Inflammatory macrophage treated with lipopolysaccharide for 4 hours (primary cell): ENCODE measurements around the gene MBNL2.

Experiments used
- DNase-seq: peaks from one replicate; pipeline ENCODE4 v3.0.0-alpha.2; 2020

MBNL2 gene

GRCh38 chr13:97235549-97236231 is 13.6 kb downstream of the MBNL2 start:
- no peak for DNase-seq

- no peak for DNase-seq
Measured at GRCh38 chr13:97237388-97237787, 15.3 kb downstream of the MBNL2 start.

GRCh38 chr13:97238432-97238831 is 16.3 kb downstream of the MBNL2 start:
- no peak for DNase-seq

- DNase-seq: no peak
Measured at GRCh38 chr13:97238883-97239282, 16.8 kb downstream of the MBNL2 start.

GRCh38 chr13:97239306-97239705 is 17.2 kb downstream of the MBNL2 start:
- no peak for DNase-seq

- no peak for DNase-seq
Measured at GRCh38 chr13:97239943-97240787, 18.0 kb downstream of the MBNL2 start.

GRCh38 chr13:97240788-97241734 is 18.9 kb downstream of the MBNL2 start:
- DNase-seq: no peak

GRCh38 chr13:97241761-97242160 is 19.6 kb downstream of the MBNL2 start:
- no peak for DNase-seq

GRCh38 chr13:97242755-97243497 is 20.8 kb downstream of the MBNL2 start:
- no peak for DNase-seq

- no peak for DNase-seq
Measured at GRCh38 chr13:97243915-97244781, 22.0 kb downstream of the MBNL2 start.

- DNase-seq: no peak
Measured at GRCh38 chr13:97245011-97245410, 22.9 kb downstream of the MBNL2 start.

- DNase-seq: no peak
Measured at GRCh38 chr13:97246596-97247158, 24.5 kb downstream of the MBNL2 start.

- DNase-seq: no peak
Measured at GRCh38 chr13:97248243-97248642, 26.1 kb downstream of the MBNL2 start.

- no peak for DNase-seq
Measured at GRCh38 chr13:97249093-97249795, 27.1 kb downstream of the MBNL2 start.

GRCh38 chr13:97249796-97250495 is 27.8 kb downstream of the MBNL2 start:
- DNase-seq: no peak

- DNase-seq: no peak
Measured at GRCh38 chr13:97250560-97250959, 28.4 kb downstream of the MBNL2 start.

GRCh38 chr13:97252735-97253134 is 30.6 kb downstream of the MBNL2 start:
- no peak for DNase-seq

- no peak for DNase-seq
Measured at GRCh38 chr13:97253581-97254293, 31.6 kb downstream of the MBNL2 start.

- no peak for DNase-seq
Measured at GRCh38 chr13:97254816-97255215, 32.7 kb downstream of the MBNL2 start.
